ENCODE results near the gene EHMT1. TPM values are rescaled to one million over a fixed set of nuclear protein-coding genes. Genes with fewer than 3 reads are reported as not detected.

Gene EHMT1
- total and polyA plus RNA-seq, 2 donors (not counting 1 experiment from before 2014, with no cell fraction given), result 101 to 394 TPM

DNA sequence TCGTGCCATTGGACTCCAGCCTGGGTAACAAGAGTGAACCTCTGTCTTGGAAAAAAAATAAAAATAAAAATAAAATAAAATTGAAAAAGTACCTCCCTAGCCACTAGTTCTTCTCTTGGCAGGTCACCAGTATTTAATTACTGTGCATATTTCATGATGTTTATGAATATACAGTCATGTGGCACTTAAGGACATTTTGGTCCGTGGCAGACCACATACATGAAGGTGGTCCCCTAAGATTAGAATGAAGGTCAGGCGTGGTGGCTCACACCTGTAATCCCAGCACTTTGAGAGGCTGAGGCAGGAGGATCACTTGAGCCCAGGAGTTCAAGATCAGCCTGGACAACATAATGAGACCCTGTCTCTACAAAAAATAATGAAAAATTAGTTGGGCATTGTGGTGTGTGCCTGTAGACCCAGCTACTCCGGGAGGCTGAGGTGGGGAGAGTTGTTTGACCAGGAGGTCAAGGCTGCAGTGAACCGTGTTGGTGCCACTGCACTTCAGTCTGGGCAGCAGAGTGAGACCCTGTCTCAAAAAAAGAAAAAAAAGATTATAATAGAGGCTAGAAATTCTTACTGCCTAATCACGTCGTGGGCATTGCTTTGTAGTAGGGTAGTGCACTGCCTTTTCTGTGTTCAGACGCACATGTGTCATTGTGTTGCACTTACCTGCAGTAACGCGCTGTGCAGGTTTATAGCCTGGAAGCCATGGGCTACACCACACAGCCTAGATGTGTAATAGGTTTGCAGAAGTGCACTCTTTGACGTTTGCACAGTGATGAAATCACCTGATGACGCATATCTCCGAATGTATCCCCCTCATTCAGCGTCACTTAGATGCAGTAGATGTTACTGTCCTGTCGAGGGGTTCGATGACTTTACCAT is 12.8 kb downstream of the EHMT1 start:
- POLR2A ChIA-PET, result interaction anchor here (0.6 kb wide), 1 partner anchor 8 kb away, joined by 6 read pairs; no protein-coding TSS in a partner anchor
- WGBS (ENCODE audit: insufficient coverage), result 91% methylated on average over 11 of the region's 16 CpGs
- H3K27ac Mint-ChIP-seq, result no peak overlapping the region
- Histone ChIP-seq H3K9ac (ENCODE audit: low read length) (no peak overlapping the region), H3K9me3 (ENCODE audit: control extremely low read depth in 1 of 3, control insufficient read depth in 2 of 3, insufficient read depth in 1 of 3, low read length in 2 of 3) (no peaks in the 10 kb centered on the region), H3K4me2 (replicated peaks; ENCODE audit: low read depth, low read length, poor library complexity, severe bottlenecking) (no peak overlapping the region), H3K4me3 (ENCODE audit: control extremely low read depth in 1 of 5, extremely low read depth in 1 of 5, insufficient read depth in 1 of 5, low read depth in 2 of 5, low read length in 4 of 5) (no peak overlapping the region), H3K4me1 (ENCODE audit: control insufficient read depth in 2 of 2, insufficient read depth in 2 of 2, low read length in 2 of 2) (peaks cover 30 to 50% of the 10 kb centered on the region in 2 donors), H4K20me1 (ENCODE audit: control insufficient read depth, insufficient read depth, low read length, poor library complexity, severe bottlenecking) (peaks cover 68% of the 10 kb centered on the region), H3K27ac (ENCODE audit: low read length in 2 of 2) (no peak overlapping the region), H3K79me2 (ENCODE audit: control insufficient read depth, insufficient read depth, low read length) (peaks cover 96% of the 10 kb centered on the region), H2AFZ (ENCODE audit: insufficient read depth, low read depth, low read length, poor library complexity, severe bottlenecking) (no peak overlapping the region), H3K36me3 (replicated peaks in 1 of 2; ENCODE audit: control extremely low read depth in 1 of 2, control insufficient read depth in 1 of 2, extremely low read depth in 1 of 2, insufficient read depth in 2 of 2, low read length in 1 of 2) (no peaks in the 10 kb centered on the region), H3K27me3 (replicated peaks in 1 of 4; ENCODE audit: control extremely low read depth in 1 of 4, control insufficient read depth in 3 of 4, insufficient read depth in 4 of 4, low read length in 3 of 4) (no peaks in the 10 kb centered on the region)
- no peaks in the 10 kb centered on the region for H3K9me3 Mint-ChIP-seq (ENCODE audit: insufficient read depth)
- intact Hi-C loops (cut with micrococcal nuclease), result no loop called here
- ATAC-seq (ENCODE audit: low read depth), result no peak
- no peak overlapping the region for H3K4me3 Mint-ChIP-seq
- TF ChIP-seq, protein P1, sequence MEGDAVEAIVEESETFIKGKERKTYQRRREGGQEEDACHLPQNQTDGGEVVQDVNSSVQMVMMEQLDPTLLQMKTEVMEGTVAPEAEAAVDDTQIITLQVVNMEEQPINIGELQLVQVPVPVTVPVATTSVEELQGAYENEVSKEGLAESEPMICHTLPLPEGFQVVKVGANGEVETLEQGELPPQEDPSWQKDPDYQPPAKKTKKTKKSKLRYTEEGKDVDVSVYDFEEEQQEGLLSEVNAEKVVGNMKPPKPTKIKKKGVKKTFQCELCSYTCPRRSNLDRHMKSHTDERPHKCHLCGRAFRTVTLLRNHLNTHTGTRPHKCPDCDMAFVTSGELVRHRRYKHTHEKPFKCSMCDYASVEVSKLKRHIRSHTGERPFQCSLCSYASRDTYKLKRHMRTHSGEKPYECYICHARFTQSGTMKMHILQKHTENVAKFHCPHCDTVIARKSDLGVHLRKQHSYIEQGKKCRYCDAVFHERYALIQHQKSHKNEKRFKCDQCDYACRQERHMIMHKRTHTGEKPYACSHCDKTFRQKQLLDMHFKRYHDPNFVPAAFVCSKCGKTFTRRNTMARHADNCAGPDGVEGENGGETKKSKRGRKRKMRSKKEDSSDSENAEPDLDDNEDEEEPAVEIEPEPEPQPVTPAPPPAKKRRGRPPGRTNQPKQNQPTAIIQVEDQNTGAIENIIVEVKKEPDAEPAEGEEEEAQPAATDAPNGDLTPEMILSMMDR (IDR thresholded peaks at IDR 0.05), result no peak
- no peak for TF ChIP-seq EZH2 (IDR thresholded peaks at IDR 0.05; ENCODE audit: borderline replicate concordance, insufficient read depth, low read depth, low read length, poor library complexity, severe bottlenecking)
- H3K27me3 Mint-ChIP-seq, result no peaks in the 10 kb centered on the region
- DNase-seq, result no peak
- CTCF ChIA-PET, result no interaction called here
- peaks cover 55% of the 10 kb centered on the region for H3K4me1 Mint-ChIP-seq
